ENCODE results near the gene TAS2R40. TPM values are rescaled to one million over a fixed set of nuclear protein-coding genes. Genes with fewer than 3 reads are reported as not detected.

Gene TAS2R40
- total and polyA plus RNA-seq, 12 donors: not detected

DNA sequence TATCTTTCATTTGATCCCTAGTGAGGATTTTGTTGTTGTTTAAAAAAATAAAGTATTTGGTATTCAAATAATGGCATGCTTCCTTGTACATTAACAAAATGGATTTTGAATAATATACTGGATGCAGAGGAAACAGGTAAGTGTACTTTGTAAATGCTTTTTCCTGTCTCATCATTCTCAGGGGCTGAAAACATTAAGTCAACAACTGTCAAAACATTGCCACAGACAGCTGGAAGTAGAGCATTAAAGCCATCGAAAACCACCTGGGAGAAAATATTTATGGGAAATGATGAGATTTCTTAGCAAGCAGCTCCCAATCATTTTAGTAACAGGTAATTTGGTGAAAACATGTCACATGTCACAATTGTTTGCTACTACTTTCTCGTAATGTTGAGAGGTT, 28.0 kb upstream of the TAS2R40 start:
- no peaks in the 10 kb centered on the region for H3K4me1 ChIP-seq
- no peak overlapping the region for H3K27ac ChIP-seq
- DNase-seq (no peak), ATAC-seq (no peak)
- H3K36me3 ChIP-seq: no peaks in the 10 kb centered on the region
- 84 to 89% methylated on average over 2 of the region's 2 CpGs for WGBS, 2 donors
- peaks cover 0 to 30% (median 2%) of the 10 kb centered on the region in 11 donors for H3K9me3 ChIP-seq
- intact Hi-C loops (cut with DNase I): no loop called here
- TF ChIP-seq, protein P1, sequence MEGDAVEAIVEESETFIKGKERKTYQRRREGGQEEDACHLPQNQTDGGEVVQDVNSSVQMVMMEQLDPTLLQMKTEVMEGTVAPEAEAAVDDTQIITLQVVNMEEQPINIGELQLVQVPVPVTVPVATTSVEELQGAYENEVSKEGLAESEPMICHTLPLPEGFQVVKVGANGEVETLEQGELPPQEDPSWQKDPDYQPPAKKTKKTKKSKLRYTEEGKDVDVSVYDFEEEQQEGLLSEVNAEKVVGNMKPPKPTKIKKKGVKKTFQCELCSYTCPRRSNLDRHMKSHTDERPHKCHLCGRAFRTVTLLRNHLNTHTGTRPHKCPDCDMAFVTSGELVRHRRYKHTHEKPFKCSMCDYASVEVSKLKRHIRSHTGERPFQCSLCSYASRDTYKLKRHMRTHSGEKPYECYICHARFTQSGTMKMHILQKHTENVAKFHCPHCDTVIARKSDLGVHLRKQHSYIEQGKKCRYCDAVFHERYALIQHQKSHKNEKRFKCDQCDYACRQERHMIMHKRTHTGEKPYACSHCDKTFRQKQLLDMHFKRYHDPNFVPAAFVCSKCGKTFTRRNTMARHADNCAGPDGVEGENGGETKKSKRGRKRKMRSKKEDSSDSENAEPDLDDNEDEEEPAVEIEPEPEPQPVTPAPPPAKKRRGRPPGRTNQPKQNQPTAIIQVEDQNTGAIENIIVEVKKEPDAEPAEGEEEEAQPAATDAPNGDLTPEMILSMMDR (IDR thresholded peaks at IDR 0.05): no peak
- no peak overlapping the region for H3K4me3 ChIP-seq
- H3K27me3 ChIP-seq: no peaks in the 10 kb centered on the region

DNA sequence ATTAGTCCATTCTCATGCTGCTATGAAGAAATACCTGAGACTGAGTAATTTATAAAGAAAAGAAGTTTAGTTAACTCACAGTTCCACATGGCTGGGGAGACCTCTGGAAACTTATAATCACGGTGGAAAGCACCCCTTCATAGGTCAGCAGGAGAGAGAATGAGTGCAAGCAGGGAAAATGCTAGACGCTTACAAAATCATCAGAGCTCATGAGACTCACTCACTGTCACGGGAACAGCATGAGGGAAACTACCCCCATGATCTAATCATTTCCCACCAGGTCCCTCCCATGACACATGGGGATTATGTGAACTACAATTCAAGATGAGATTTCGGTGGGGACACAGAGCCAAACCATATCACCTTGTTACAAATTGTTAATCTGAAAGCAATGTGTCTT, 22.8 kb upstream of the TAS2R40 start:
- Histone ChIP-seq H3K4me3 (no peak overlapping the region), H3K4me1 (no peaks in the 10 kb centered on the region), H3K9me3 (peaks cover 0 to 33% (median 0%) of the 10 kb centered on the region in 11 donors), H3K27me3 (peaks cover 0 to 4% (median 0%) of the 10 kb centered on the region in 7 donors), H3K36me3 (no peaks in the 10 kb centered on the region), H3K27ac (no peak overlapping the region)
- TF ChIP-seq, protein P1 (IDR thresholded peaks at IDR 0.05): no peak
- intact Hi-C loops (cut with DNase I): no loop called here
- 64 to 67% methylated on average over 4 of the region's 4 CpGs for WGBS, 2 donors
- ATAC-seq (no peak), DNase-seq (no peak)

DNA sequence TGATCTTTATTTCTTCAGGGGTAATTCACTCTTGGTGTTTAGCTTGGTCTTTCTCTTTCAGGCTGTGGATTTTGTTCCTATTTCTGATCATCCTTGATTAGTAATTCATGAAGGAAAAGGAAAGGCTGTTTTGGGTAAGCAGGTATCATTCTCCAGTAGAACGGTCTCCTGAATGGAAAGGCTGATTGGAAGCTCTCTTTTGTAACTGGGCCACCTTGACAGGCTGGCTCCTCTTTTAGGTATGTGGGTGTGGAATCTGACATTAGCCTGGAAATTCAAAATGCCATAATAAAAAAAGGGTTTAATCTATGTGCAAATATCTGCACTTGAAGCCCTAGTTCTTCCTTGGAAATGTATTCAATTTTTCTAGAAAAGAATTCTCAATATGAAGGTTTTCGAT, 19.7 kb upstream of the TAS2R40 start:
- H3K4me3 ChIP-seq: no peak overlapping the region
- H3K36me3 ChIP-seq: no peaks in the 10 kb centered on the region
- no peak for DNase-seq
- 86 to 93% methylated on average over 2 of the region's 2 CpGs for WGBS, 2 donors
- H3K27ac ChIP-seq: no peak overlapping the region
- peaks cover 0 to 4% (median 0%) of the 10 kb centered on the region in 7 donors for H3K27me3 ChIP-seq
- H3K4me1 ChIP-seq: peaks cover 0 to 10% (median 0%) of the 10 kb centered on the region in 9 donors
- TF ChIP-seq, protein P1 (IDR thresholded peaks at IDR 0.05): no peak
- intact Hi-C loops (cut with DNase I): loop anchor here in 1 of 10 donors (10.0 kb wide), 1 partner anchor 347 kb away; the partner anchor contains the start of gene EPHB6
- peaks cover 0 to 20% (median 0%) of the 10 kb centered on the region in 11 donors for H3K9me3 ChIP-seq
- no peak for ATAC-seq

DNA sequence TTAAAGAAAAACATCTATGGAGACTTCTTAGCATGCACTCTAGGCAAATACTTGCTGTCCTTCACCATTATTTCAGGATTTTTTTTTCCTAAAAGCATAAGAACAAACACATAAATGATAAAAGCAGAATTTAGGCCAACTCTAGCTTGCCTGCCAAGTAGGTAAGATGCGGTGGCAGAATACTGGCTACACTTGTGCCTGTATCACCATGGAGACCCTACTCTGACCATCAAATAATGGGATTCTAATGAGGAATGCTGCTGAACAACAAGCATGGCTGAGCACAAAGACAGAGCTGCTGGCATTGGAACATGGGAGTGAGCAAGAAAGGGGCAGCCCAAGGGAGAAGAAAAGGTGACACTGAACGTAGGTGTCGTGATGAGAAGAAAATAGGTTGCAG, 18.5 kb upstream of the TAS2R40 start:
- peaks cover 0 to 8% (median 0%) of the 10 kb centered on the region in 11 donors for H3K9me3 ChIP-seq
- H3K27ac ChIP-seq: no peak overlapping the region
- no peak overlapping the region for H3K4me3 ChIP-seq
- TF ChIP-seq, protein P1 (IDR thresholded peaks at IDR 0.05): no peak
- WGBS, 2 donors: 78 to 90% methylated on average over 3 of the region's 3 CpGs
- ATAC-seq (no peak), DNase-seq (no peak)
- H3K36me3 ChIP-seq: no peaks in the 10 kb centered on the region
- intact Hi-C loops (cut with DNase I): loop anchor here in 1 of 10 donors (10.0 kb wide), 1 partner anchor 349 kb away; the partner anchor contains the start of gene EPHB6
- H3K27me3 ChIP-seq: peaks cover 0 to 4% (median 0%) of the 10 kb centered on the region in 7 donors
- H3K4me1 ChIP-seq: peaks cover 0 to 10% (median 0%) of the 10 kb centered on the region in 9 donors

All from heart right ventricle (tissue), 16 donors.